ENCODE data around the gene BMS1. TPM values are rescaled to one million over a fixed set of nuclear protein-coding genes. Genes with fewer than 3 reads are reported as not detected.
"Not testable (repeated sequence)": the region's sequence is repeated elsewhere in the genome, so short reads cannot be mapped to it uniquely, and the experiment has no call there.

The BMS1 gene
- total RNA-seq, 1 experiment from 2014 or later, result 40.0 TPM

GRCh38 chr10:42850931-42851330 lies 68.3 kb downstream of the BMS1 start:
- no peaks in the 10 kb centered on the region for H3K79me2 ChIP-seq (ENCODE audit: insufficient read depth, low read length)
- no peak overlapping the region for H3K27ac ChIP-seq (ENCODE audit: low read depth, low read length)
- RAD21 ChIA-PET (ENCODE audit: low non-redundant PET in 1 of 2, low total read pairs in 2 of 2, uncharacterized antibody in 2 of 2, unreplicated experiment in 2 of 2), result no interaction called here
- H2AFZ ChIP-seq (ENCODE audit: low read depth, low read length, poor library complexity, severe bottlenecking), result no peak overlapping the region
- intact Hi-C loops (cut with micrococcal nuclease), result no loop called here
- CTCF ChIA-PET, result interaction anchor here (0.7 to 0.9 kb wide), 2 partner anchors 13 to 98 kb away, joined by 3 read pairs; no protein-coding TSS in a partner anchor
- no peak overlapping the region for H3K9ac ChIP-seq (ENCODE audit: low read length)
- H3K27me3 ChIP-seq (ENCODE audit: insufficient read depth, low read length), result 0 out of 2 replicates have a peak, but pooled peaks cover 10% of the 10 kb centered on the region
- no peaks in the 10 kb centered on the region for H3K9me2 ChIP-seq (ENCODE audit: insufficient read depth)
- no peak for DNase-seq (ENCODE audit: low read depth, low spot score)
- no TSS peak for BruUV-seq (replicated peaks)
- no peaks in the 10 kb centered on the region for H3K4me1 ChIP-seq (ENCODE audit: control insufficient read depth in 1 of 2, insufficient read depth in 2 of 2, low read length in 2 of 2)
- ATAC-seq, result no peak
- H4K20me1 ChIP-seq (ENCODE audit: insufficient read depth), result no peaks in the 10 kb centered on the region
- H3K4me3 ChIP-seq (replicated peaks in 1 of 2; ENCODE audit: low read depth in 1 of 2, low read length in 2 of 2), result no peak overlapping the region
- H3K36me3 ChIP-seq (ENCODE audit: control insufficient read depth in 1 of 2, insufficient read depth in 2 of 2, low read length in 2 of 2), result no peaks in the 10 kb centered on the region
- TF ChIP-seq EZH2phosphoT487 (IDR thresholded peaks at IDR 0.05; ENCODE audit: borderline replicate concordance), result no peak
- H3K4me2 ChIP-seq (ENCODE audit: low read length), result no peak overlapping the region
- H3K9me3 ChIP-seq (ENCODE audit: control insufficient read depth in 1 of 2, insufficient read depth in 1 of 2, low read depth in 1 of 2, low read length in 2 of 2), result no peaks in the 10 kb centered on the region
- POLR2A ChIA-PET, result no interaction called here

GRCh38 chr10:42859256-42859655 lies 76.7 kb downstream of the BMS1 start:
- ATAC-seq (no peak), DNase-seq (ENCODE audit: low read depth, low spot score) (no peak)
- Histone ChIP-seq H3K4me1 (ENCODE audit: control insufficient read depth in 1 of 2, insufficient read depth in 2 of 2, low read length in 2 of 2) (peaks cover 0 to 2% of the 10 kb centered on the region in 2 experiments; a peak in 1 of 4 replicates), H3K27me3 (ENCODE audit: insufficient read depth, low read length) (peaks cover 6% of the 10 kb centered on the region), H2AFZ (ENCODE audit: low read depth, low read length, poor library complexity, severe bottlenecking) (no peak overlapping the region), H3K79me2 (ENCODE audit: insufficient read depth, low read length) (no peaks in the 10 kb centered on the region), H3K4me2 (ENCODE audit: low read length) (no peak overlapping the region), H3K9me3 (ENCODE audit: control insufficient read depth in 1 of 2, insufficient read depth in 1 of 2, low read depth in 1 of 2, low read length in 2 of 2) (no peaks in the 10 kb centered on the region), H4K20me1 (ENCODE audit: insufficient read depth) (no peaks in the 10 kb centered on the region), H3K27ac (ENCODE audit: low read depth, low read length) (no peak overlapping the region), H3K9ac (ENCODE audit: low read length) (no peak overlapping the region), H3K9me2 (ENCODE audit: insufficient read depth) (no peaks in the 10 kb centered on the region), H3K4me3 (replicated peaks in 1 of 2; ENCODE audit: low read depth in 1 of 2, low read length in 2 of 2) (no peak overlapping the region), H3K36me3 (ENCODE audit: control insufficient read depth in 1 of 2, insufficient read depth in 2 of 2, low read length in 2 of 2) (no peaks in the 10 kb centered on the region)
- ChIA-PET CTCF (no interaction called here), RAD21 (ENCODE audit: low non-redundant PET in 1 of 2, low total read pairs in 2 of 2, uncharacterized antibody in 2 of 2, unreplicated experiment in 2 of 2) (no interaction called here), POLR2A (no interaction called here)
- intact Hi-C loops (cut with micrococcal nuclease), result no loop called here
- TF ChIP-seq, protein P1, sequence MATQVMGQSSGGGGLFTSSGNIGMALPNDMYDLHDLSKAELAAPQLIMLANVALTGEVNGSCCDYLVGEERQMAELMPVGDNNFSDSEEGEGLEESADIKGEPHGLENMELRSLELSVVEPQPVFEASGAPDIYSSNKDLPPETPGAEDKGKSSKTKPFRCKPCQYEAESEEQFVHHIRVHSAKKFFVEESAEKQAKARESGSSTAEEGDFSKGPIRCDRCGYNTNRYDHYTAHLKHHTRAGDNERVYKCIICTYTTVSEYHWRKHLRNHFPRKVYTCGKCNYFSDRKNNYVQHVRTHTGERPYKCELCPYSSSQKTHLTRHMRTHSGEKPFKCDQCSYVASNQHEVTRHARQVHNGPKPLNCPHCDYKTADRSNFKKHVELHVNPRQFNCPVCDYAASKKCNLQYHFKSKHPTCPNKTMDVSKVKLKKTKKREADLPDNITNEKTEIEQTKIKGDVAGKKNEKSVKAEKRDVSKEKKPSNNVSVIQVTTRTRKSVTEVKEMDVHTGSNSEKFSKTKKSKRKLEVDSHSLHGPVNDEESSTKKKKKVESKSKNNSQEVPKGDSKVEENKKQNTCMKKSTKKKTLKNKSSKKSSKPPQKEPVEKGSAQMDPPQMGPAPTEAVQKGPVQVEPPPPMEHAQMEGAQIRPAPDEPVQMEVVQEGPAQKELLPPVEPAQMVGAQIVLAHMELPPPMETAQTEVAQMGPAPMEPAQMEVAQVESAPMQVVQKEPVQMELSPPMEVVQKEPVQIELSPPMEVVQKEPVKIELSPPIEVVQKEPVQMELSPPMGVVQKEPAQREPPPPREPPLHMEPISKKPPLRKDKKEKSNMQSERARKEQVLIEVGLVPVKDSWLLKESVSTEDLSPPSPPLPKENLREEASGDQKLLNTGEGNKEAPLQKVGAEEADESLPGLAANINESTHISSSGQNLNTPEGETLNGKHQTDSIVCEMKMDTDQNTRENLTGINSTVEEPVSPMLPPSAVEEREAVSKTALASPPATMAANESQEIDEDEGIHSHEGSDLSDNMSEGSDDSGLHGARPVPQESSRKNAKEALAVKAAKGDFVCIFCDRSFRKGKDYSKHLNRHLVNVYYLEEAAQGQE (IDR thresholded peaks at IDR 0.05; ENCODE audit: low read depth), result no peak
- no peak for TF ChIP-seq EZH2phosphoT487 (IDR thresholded peaks at IDR 0.05; ENCODE audit: borderline replicate concordance)
- TF ChIP-seq, protein P2, sequence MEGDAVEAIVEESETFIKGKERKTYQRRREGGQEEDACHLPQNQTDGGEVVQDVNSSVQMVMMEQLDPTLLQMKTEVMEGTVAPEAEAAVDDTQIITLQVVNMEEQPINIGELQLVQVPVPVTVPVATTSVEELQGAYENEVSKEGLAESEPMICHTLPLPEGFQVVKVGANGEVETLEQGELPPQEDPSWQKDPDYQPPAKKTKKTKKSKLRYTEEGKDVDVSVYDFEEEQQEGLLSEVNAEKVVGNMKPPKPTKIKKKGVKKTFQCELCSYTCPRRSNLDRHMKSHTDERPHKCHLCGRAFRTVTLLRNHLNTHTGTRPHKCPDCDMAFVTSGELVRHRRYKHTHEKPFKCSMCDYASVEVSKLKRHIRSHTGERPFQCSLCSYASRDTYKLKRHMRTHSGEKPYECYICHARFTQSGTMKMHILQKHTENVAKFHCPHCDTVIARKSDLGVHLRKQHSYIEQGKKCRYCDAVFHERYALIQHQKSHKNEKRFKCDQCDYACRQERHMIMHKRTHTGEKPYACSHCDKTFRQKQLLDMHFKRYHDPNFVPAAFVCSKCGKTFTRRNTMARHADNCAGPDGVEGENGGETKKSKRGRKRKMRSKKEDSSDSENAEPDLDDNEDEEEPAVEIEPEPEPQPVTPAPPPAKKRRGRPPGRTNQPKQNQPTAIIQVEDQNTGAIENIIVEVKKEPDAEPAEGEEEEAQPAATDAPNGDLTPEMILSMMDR (IDR thresholded peaks at IDR 0.05 in 2 of 3, conservative IDR thresholded peaks at IDR 0.05 in 1 of 3; ENCODE audit: borderline replicate concordance in 1 of 3, insufficient read depth in 1 of 3, low read depth in 2 of 3, low read length in 2 of 3), result no peak
- no TSS peak for BruUV-seq (replicated peaks)

- H3K79me2 ChIP-seq (ENCODE audit: insufficient read depth, low read length); RAD21 ChIA-PET (ENCODE audit: low non-redundant PET in 1 of 2, low total read pairs in 2 of 2, uncharacterized antibody in 2 of 2, unreplicated experiment in 2 of 2); H3K9me3 ChIP-seq (ENCODE audit: control insufficient read depth in 1 of 2, insufficient read depth in 1 of 2, low read depth in 1 of 2, low read length in 2 of 2); H3K4me3 ChIP-seq (replicated peaks in 1 of 2; ENCODE audit: low read depth in 1 of 2, low read length in 2 of 2); DNase-seq (ENCODE audit: low read depth, low spot score); BruUV-seq (replicated peaks); H3K36me3 ChIP-seq (ENCODE audit: control insufficient read depth in 1 of 2, insufficient read depth in 2 of 2, low read length in 2 of 2); H2AFZ ChIP-seq (ENCODE audit: low read depth, low read length, poor library complexity, severe bottlenecking); CTCF ChIA-PET; POLR2A ChIA-PET; H3K4me2 ChIP-seq (ENCODE audit: low read length); H3K9ac ChIP-seq (ENCODE audit: low read length); H3K27me3 ChIP-seq (ENCODE audit: insufficient read depth, low read length); H4K20me1 ChIP-seq (ENCODE audit: insufficient read depth); H3K27ac ChIP-seq (ENCODE audit: low read depth, low read length); H3K4me1 ChIP-seq (ENCODE audit: control insufficient read depth in 1 of 2, insufficient read depth in 2 of 2, low read length in 2 of 2); H3K9me2 ChIP-seq (ENCODE audit: insufficient read depth); ATAC-seq: not testable (repeated sequence)
- intact Hi-C loops (cut with micrococcal nuclease), result loop anchor here (5.0 to 10.0 kb wide), 2 partner anchors 108 to 345 kb away; no protein-coding TSS in a partner anchor
These were observed 77.4 kb downstream of the BMS1 start for GRCh38 chr10:42860016-42860415.
